Measurements from ENCODE around the gene USP9Y. TPM values are rescaled to one million over a fixed set of nuclear protein-coding genes. Genes with fewer than 3 reads are reported as not detected.

Gene USP9Y
- total RNA-seq, 1 donor from 2014 or later = not detected

DNA sequence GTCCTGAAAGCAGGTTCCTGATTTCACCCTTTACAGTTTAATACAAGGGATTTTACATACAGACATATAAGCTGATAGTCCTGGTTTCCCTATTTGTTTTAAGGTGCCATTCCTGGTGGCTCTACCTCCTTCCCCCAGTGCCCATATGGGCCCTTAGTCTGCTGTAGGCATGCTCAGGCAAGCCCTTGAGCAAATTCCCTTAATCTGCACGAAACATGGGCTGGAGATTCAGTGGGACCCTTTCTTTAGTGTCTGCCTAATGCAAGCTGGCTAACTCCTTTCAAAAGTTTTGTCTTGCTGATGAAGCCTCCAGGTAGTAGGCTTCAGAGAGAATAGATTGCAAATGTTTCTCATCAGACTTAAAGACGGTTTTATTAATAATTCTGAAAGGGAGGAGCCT lies 22.9 kb upstream of the USP9Y start:
- H3K9me3 Mint-ChIP-seq (ENCODE audit: low read depth) = no peaks in the 10 kb centered on the region
- TF ChIP-seq, protein P1, sequence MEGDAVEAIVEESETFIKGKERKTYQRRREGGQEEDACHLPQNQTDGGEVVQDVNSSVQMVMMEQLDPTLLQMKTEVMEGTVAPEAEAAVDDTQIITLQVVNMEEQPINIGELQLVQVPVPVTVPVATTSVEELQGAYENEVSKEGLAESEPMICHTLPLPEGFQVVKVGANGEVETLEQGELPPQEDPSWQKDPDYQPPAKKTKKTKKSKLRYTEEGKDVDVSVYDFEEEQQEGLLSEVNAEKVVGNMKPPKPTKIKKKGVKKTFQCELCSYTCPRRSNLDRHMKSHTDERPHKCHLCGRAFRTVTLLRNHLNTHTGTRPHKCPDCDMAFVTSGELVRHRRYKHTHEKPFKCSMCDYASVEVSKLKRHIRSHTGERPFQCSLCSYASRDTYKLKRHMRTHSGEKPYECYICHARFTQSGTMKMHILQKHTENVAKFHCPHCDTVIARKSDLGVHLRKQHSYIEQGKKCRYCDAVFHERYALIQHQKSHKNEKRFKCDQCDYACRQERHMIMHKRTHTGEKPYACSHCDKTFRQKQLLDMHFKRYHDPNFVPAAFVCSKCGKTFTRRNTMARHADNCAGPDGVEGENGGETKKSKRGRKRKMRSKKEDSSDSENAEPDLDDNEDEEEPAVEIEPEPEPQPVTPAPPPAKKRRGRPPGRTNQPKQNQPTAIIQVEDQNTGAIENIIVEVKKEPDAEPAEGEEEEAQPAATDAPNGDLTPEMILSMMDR (IDR thresholded peaks at IDR 0.05) = no peak
- no peaks in the 10 kb centered on the region for H3K4me1 Mint-ChIP-seq (ENCODE audit: low read depth)
- no peak overlapping the region for H3K4me3 Mint-ChIP-seq (ENCODE audit: unreplicated experiment)
- H3K27me3 Mint-ChIP-seq (ENCODE audit: low read depth) = no peaks in the 10 kb centered on the region
- DNase-seq (ENCODE audit: low spot score) = no peak
- no peaks in the 10 kb centered on the region for H3K36me3 Mint-ChIP-seq (ENCODE audit: low read depth)
- H3K27ac Mint-ChIP-seq (ENCODE audit: unreplicated experiment) = no peak overlapping the region

DNA sequence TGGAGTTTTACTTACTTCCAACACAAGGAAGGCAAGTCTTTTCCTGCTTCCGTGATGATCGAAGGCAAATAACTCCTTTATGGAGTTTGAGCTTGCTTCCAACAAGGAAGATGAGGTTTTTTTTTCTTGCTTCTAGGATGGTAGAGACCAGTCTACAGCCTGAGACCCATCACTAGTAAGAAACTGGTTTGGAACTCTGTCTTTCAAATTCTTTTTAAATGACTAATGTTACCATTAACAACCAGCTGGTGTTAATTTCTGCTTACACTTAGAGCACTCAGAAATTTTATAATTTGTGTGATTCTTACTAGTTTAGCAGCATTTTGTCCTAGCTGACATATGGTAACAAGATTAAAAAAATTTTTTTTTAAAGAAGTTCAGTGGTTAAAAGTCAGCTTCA lies 19.5 kb upstream of the USP9Y start:
- Mint-ChIP-seq H3K9me3 (ENCODE audit: low read depth) (no peaks in the 10 kb centered on the region), H3K4me1 (ENCODE audit: low read depth) (no peaks in the 10 kb centered on the region), H3K36me3 (ENCODE audit: low read depth) (no peaks in the 10 kb centered on the region), H3K4me3 (ENCODE audit: unreplicated experiment) (no peak overlapping the region), H3K27ac (ENCODE audit: unreplicated experiment) (no peak overlapping the region), H3K27me3 (ENCODE audit: low read depth) (no peaks in the 10 kb centered on the region)
- TF ChIP-seq, protein P1 (IDR thresholded peaks at IDR 0.05) = no peak
- no peak for DNase-seq (ENCODE audit: low spot score)

DNA sequence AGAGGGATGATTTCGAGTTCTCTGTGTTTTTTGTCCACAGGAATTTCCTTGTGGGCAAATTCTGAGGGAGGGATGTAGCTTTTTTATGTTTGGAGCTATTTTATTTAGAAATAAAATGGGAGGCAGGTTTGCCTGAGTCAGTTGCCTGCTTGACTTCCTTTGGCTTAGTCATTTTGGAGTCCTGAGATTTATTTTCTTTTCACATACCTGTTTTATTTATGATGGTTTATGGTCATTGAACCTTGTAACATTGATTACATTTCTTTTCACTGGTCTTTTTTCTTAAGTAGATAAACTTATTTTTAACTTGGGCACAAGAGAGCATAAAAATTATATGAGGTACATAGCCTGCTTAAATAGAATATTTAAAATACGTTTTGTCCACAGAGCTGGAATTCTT lies 12.7 kb upstream of the USP9Y start:
- H3K27me3 Mint-ChIP-seq (ENCODE audit: low read depth) = no peaks in the 10 kb centered on the region
- DNase-seq (ENCODE audit: low spot score) = no peak
- no peaks in the 10 kb centered on the region for H3K36me3 Mint-ChIP-seq (ENCODE audit: low read depth)
- H3K4me3 Mint-ChIP-seq (ENCODE audit: unreplicated experiment) = no peak overlapping the region
- H3K27ac Mint-ChIP-seq (ENCODE audit: unreplicated experiment) = no peak overlapping the region
- no peaks in the 10 kb centered on the region for H3K4me1 Mint-ChIP-seq (ENCODE audit: low read depth)
- TF ChIP-seq, protein P1 (IDR thresholded peaks at IDR 0.05) = no peak
- H3K9me3 Mint-ChIP-seq (ENCODE audit: low read depth) = no peaks in the 10 kb centered on the region

DNA sequence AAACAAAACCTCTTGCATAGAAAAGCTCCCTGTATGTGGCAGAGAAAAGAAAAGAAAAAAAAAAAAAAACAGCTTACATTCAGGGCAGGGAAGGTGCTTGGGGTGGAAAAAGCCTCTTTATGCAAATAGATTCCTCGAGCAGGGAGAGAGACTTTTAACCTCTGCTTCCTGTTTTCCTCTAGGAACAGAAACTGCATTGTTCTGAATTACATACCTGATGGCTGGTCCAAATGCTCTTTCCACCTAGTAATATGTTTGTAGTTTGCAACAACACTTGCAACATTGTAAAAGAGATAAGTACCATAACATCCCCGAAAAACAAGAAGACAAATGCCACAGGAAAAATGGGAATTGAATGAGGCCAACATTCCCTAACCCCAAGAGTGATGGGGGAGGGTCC lies 944 bp upstream of the USP9Y start:
- Mint-ChIP-seq H3K9me3 (ENCODE audit: low read depth) (no peaks in the 10 kb centered on the region), H3K4me1 (ENCODE audit: low read depth) (no peaks in the 10 kb centered on the region), H3K27ac (ENCODE audit: unreplicated experiment) (no peak overlapping the region), H3K4me3 (ENCODE audit: unreplicated experiment) (no peak overlapping the region), H3K36me3 (ENCODE audit: low read depth) (no peaks in the 10 kb centered on the region), H3K27me3 (ENCODE audit: low read depth) (no peaks in the 10 kb centered on the region)
- TF ChIP-seq, protein P1 (IDR thresholded peaks at IDR 0.05) = no peak
- no peak for DNase-seq (ENCODE audit: low spot score)

DNA sequence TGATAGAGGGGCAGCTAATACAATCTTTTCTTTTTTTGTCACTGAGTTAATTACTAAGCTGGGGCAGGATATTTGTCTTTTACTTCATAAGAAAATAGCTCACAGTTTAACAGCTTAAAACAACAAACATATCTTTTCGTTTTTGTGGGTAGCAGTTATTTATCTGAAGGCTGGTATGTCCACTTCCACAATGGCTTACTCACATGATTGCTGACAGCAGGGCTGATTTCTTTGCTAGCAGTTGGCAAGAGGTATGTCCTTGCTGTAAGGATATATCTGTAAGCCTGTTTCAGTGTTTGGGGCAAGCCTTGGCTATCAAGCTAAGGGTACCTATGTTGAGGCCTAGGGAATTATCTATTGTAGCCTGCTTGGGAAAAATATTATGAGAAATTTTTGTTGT lies 1.1 kb downstream of the USP9Y start:
- no peak for DNase-seq (ENCODE audit: low spot score)
- no peak overlapping the region for H3K27ac Mint-ChIP-seq (ENCODE audit: unreplicated experiment)

More for the DNA sequence above, 1.1 kb downstream of the USP9Y start:
- no peaks in the 10 kb centered on the region for H3K4me1 Mint-ChIP-seq (ENCODE audit: low read depth)
- H3K36me3 Mint-ChIP-seq (ENCODE audit: low read depth) = no peaks in the 10 kb centered on the region
- H3K4me3 Mint-ChIP-seq (ENCODE audit: unreplicated experiment) = no peak overlapping the region
- H3K9me3 Mint-ChIP-seq (ENCODE audit: low read depth) = no peaks in the 10 kb centered on the region
- TF ChIP-seq, protein P1 (IDR thresholded peaks at IDR 0.05) = no peak
- no peaks in the 10 kb centered on the region for H3K27me3 Mint-ChIP-seq (ENCODE audit: low read depth)
